ENCODE data around the gene SPP2.
A peak's percentile ranks its signal among the peaks of the same experiment; 100 is the strongest.

The SPP2 gene

GRCh38 chr2:234050455-234051135 lies at the start of gene SPP2:
Gene SPP2 (plus strand): TSS chr2:234050702. CDS start chr2:234050787, 85 bp downstream.
- DNase-seq (ENCODE audit: low spot score): no peak

GRCh38 chr2:234001380-234002160 lies 48.9 kb upstream of the SPP2 start:
- no peak for DNase-seq (ENCODE audit: low spot score)

GRCh38 chr2:234002281-234002680 lies 48.2 kb upstream of the SPP2 start:
- no peak for DNase-seq (ENCODE audit: low spot score)

GRCh38 chr2:234003972-234004617 lies 46.4 kb upstream of the SPP2 start:
- DNase-seq (ENCODE audit: low spot score): peak; percentile 93

GRCh38 chr2:234005126-234005525 lies 45.4 kb upstream of the SPP2 start:
- no peak for DNase-seq (ENCODE audit: low spot score)

GRCh38 chr2:234006501-234006900 lies 44.0 kb upstream of the SPP2 start:
- DNase-seq (ENCODE audit: low spot score): no peak

- DNase-seq (ENCODE audit: low spot score): no peak
Observed at GRCh38 chr2:234014427-234014826, 36.1 kb upstream of the SPP2 start.

- no peak for DNase-seq (ENCODE audit: low spot score)
Observed at GRCh38 chr2:234015861-234016260, 34.6 kb upstream of the SPP2 start.

- no peak for DNase-seq (ENCODE audit: low spot score)
Observed at GRCh38 chr2:234019896-234020295, 30.6 kb upstream of the SPP2 start.

- no peak for DNase-seq (ENCODE audit: low spot score)
Observed at GRCh38 chr2:234020332-234020731, 30.2 kb upstream of the SPP2 start.

GRCh38 chr2:234022424-234022823 lies 28.1 kb upstream of the SPP2 start:
- no peak for DNase-seq (ENCODE audit: low spot score)

GRCh38 chr2:234024304-234024703 lies 26.2 kb upstream of the SPP2 start:
- no peak for DNase-seq (ENCODE audit: low spot score)

- DNase-seq (ENCODE audit: low spot score): no peak
Observed at GRCh38 chr2:234025466-234025865, 25.0 kb upstream of the SPP2 start.

- DNase-seq (ENCODE audit: low spot score): peak; percentile 43
Observed at GRCh38 chr2:234025891-234026401, 24.6 kb upstream of the SPP2 start.

GRCh38 chr2:234026693-234027254 lies 23.7 kb upstream of the SPP2 start:
- no peak for DNase-seq (ENCODE audit: low spot score)

GRCh38 chr2:234027641-234028040 lies 22.9 kb upstream of the SPP2 start:
- DNase-seq (ENCODE audit: low spot score): no peak

- no peak for DNase-seq (ENCODE audit: low spot score)
Observed at GRCh38 chr2:234029150-234029733, 21.3 kb upstream of the SPP2 start.

- DNase-seq (ENCODE audit: low spot score): no peak
Observed at GRCh38 chr2:234031207-234031606, 19.3 kb upstream of the SPP2 start.

- peak; percentile 45 for DNase-seq (ENCODE audit: low spot score)
Observed at GRCh38 chr2:234032279-234032856, 18.1 kb upstream of the SPP2 start.

GRCh38 chr2:234033174-234033573 lies 17.3 kb upstream of the SPP2 start:
- DNase-seq (ENCODE audit: low spot score): no peak

- no peak for DNase-seq (ENCODE audit: low spot score)
Observed at GRCh38 chr2:234033885-234034284, 16.6 kb upstream of the SPP2 start.

Data from AG08395 (cell line).